ENCODE results near the gene RASA3. TPM values are rescaled to one million over a fixed set of nuclear protein-coding genes. Genes with fewer than 3 reads are reported as not detected.

The RASA3 gene
- total and polyA plus RNA-seq, 9 of the 15 experiments (the other 6 are each of a cell fraction or from before 2014, with no cell fraction given): 0.72 to 25.3 (median 14.4) TPM

- ATAC-seq: no peak
- FAIRE-seq: no peak
- no peaks in the 10 kb centered on the region for H3K27me3 ChIP-seq (ENCODE audit: control insufficient read depth in 2 of 2, insufficient read depth in 2 of 2, low read length in 2 of 2)
- H3K79me2 ChIP-seq (ENCODE audit: control insufficient read depth, insufficient read depth, low read length): peaks cover 9% of the 10 kb centered on the region
- no peaks in the 10 kb centered on the region for H3K9me1 ChIP-seq (ENCODE audit: control insufficient read depth, insufficient read depth, low read length)
- TF ChIP-seq YBX1 (IDR thresholded peaks at IDR 0.05) (no peak), RBFOX2 (IDR thresholded peaks at IDR 0.05; ENCODE audit: low read depth, low read length) (peak; percentile 24), TAF7 (tag; IDR thresholded peaks at IDR 0.05) (no peak), CHAMP1 (IDR thresholded peaks at IDR 0.05) (no peak), NR2C2 (CRISPR knock-in tag; IDR thresholded peaks at IDR 0.05) (no peak), NR2C2 (tag; IDR thresholded peaks at IDR 0.05) (no peak), HMGN3 (IDR thresholded peaks at IDR 0.05; ENCODE audit: borderline replicate concordance, extremely low read depth, insufficient read length, low read depth, low read length) (no peak), FOXJ3 (CRISPR knock-in tag; IDR thresholded peaks at IDR 0.05) (no peak)
- intact Hi-C loops (cut with micrococcal nuclease): no loop called here
- no peak overlapping the region for H3K4me2 ChIP-seq (ENCODE audit: insufficient read depth, low read length)
- H3K9me3 ChIP-seq (replicated peaks; ENCODE audit: control insufficient read depth, insufficient read depth, low read depth, low read length): no peaks in the 10 kb centered on the region
- no peak overlapping the region; a peak in 1 of 4 replicates for H3K9ac ChIP-seq (ENCODE audit: insufficient read depth in 1 of 2, low read depth in 2 of 2, low read length in 2 of 2)
- WGBS (ENCODE audit: insufficient coverage, low coverage, missing lambda C conversion rate): 100% methylated on average over 10 of the region's 46 CpGs
- H3K27ac ChIP-seq (ENCODE audit: extremely low read depth, low read depth, low read length): no peak overlapping the region
- no peak overlapping the region for H3K4me3 ChIP-seq
- no peak for DNase-seq (ENCODE audit: extremely low read depth in 1 of 4, low spot score in 3 of 4)
- H2AFZ ChIP-seq (ENCODE audit: low read depth, low read length): no peak overlapping the region
- in situ Hi-C loops (cut with MboI): no loop called here
- BruUV-seq (replicated peaks): no TSS peak
- H3K4me1 ChIP-seq (replicated peaks in 1 of 2; ENCODE audit: control insufficient read depth in 2 of 2, insufficient read depth in 2 of 2, low read length in 2 of 2): peaks cover 8 to 32% of the 10 kb centered on the region in 2 experiments; a peak in 4 of 5 replicates
- ChIA-PET POLR2A (no interaction called here), CTCF (ENCODE audit: low intra/inter-chr PET ratio) (no interaction called here)
- peaks cover 12% of the 10 kb centered on the region; the same call in 2 of the 3 replicates for H3K36me3 ChIP-seq (ENCODE audit: control insufficient read depth, insufficient read depth, low read length)
- H4K20me1 ChIP-seq (replicated peaks; ENCODE audit: control insufficient read depth, insufficient read depth, low read length): no peaks in the 10 kb centered on the region
These were observed 131.0 kb downstream of the RASA3 start for GRCh38 chr13:114001331-114002008.

Measured in K562 (cell line).